ENCODE measurements around the gene LILRB4. TPM values are rescaled to one million over a fixed set of nuclear protein-coding genes. Genes with fewer than 3 reads are reported as not detected.

The LILRB4 gene
- not detected for polyA plus RNA-seq (2012; ENCODE audit: insufficient read length, low read depth)

GRCh38 chr19:54662730-54663129 is at the start of gene LILRB4:
Gene LILRB4 (plus strand): TSS chr19:54662985. CDS start chr19:54663034, 49 bp downstream.
- no peak for TF ChIP-seq SIN3A (IDR thresholded peaks at IDR 0.05; ENCODE audit: borderline replicate concordance, insufficient read depth, low read length)
- TF ChIP-seq TAF1 (IDR thresholded peaks at IDR 0.05; ENCODE audit: borderline replicate concordance, insufficient read depth, low read length), result no peak
- no peak for TF ChIP-seq POLR2AphosphoS5 (IDR thresholded peaks at IDR 0.05; ENCODE audit: low read depth, low read length)
- no peak for TF ChIP-seq REST (IDR thresholded peaks at IDR 0.05; ENCODE audit: insufficient read depth in 1 of 2, low read depth in 2 of 2, low read length in 2 of 2)
- TF ChIP-seq FOXP2 (optimal IDR thresholded peaks at IDR 0.05; ENCODE audit: borderline replicate concordance, extremely low read depth, extremely low read length, insufficient read depth), result no peak

GRCh38 chr19:54614726-54615125 is 48.1 kb upstream of the LILRB4 start:
- no peak for TF ChIP-seq POLR2AphosphoS5 (IDR thresholded peaks at IDR 0.05; ENCODE audit: low read depth, low read length)
- no peak for TF ChIP-seq SIN3A (IDR thresholded peaks at IDR 0.05; ENCODE audit: borderline replicate concordance, insufficient read depth, low read length)
- no peak for TF ChIP-seq FOXP2 (optimal IDR thresholded peaks at IDR 0.05; ENCODE audit: borderline replicate concordance, extremely low read depth, extremely low read length, insufficient read depth)
- no peak for TF ChIP-seq TAF1 (IDR thresholded peaks at IDR 0.05; ENCODE audit: borderline replicate concordance, insufficient read depth, low read length)
- no peak for TF ChIP-seq REST (IDR thresholded peaks at IDR 0.05; ENCODE audit: insufficient read depth in 1 of 2, low read depth in 2 of 2, low read length in 2 of 2)

GRCh38 chr19:54616057-54616456 is 46.7 kb upstream of the LILRB4 start:
- no peak for TF ChIP-seq POLR2AphosphoS5 (IDR thresholded peaks at IDR 0.05; ENCODE audit: low read depth, low read length)
- TF ChIP-seq TAF1 (IDR thresholded peaks at IDR 0.05; ENCODE audit: borderline replicate concordance, insufficient read depth, low read length), result no peak
- no peak for TF ChIP-seq FOXP2 (optimal IDR thresholded peaks at IDR 0.05; ENCODE audit: borderline replicate concordance, extremely low read depth, extremely low read length, insufficient read depth)
- TF ChIP-seq REST (IDR thresholded peaks at IDR 0.05; ENCODE audit: insufficient read depth in 1 of 2, low read depth in 2 of 2, low read length in 2 of 2), result no peak
- TF ChIP-seq SIN3A (IDR thresholded peaks at IDR 0.05; ENCODE audit: borderline replicate concordance, insufficient read depth, low read length), result no peak

- no peak for TF ChIP-seq TAF1 (IDR thresholded peaks at IDR 0.05; ENCODE audit: borderline replicate concordance, insufficient read depth, low read length)
- no peak for TF ChIP-seq FOXP2 (optimal IDR thresholded peaks at IDR 0.05; ENCODE audit: borderline replicate concordance, extremely low read depth, extremely low read length, insufficient read depth)
- TF ChIP-seq POLR2AphosphoS5 (IDR thresholded peaks at IDR 0.05; ENCODE audit: low read depth, low read length), result no peak
- no peak for TF ChIP-seq REST (IDR thresholded peaks at IDR 0.05; ENCODE audit: insufficient read depth in 1 of 2, low read depth in 2 of 2, low read length in 2 of 2)
- no peak for TF ChIP-seq SIN3A (IDR thresholded peaks at IDR 0.05; ENCODE audit: borderline replicate concordance, insufficient read depth, low read length)
Measured at GRCh38 chr19:54616821-54617560, 45.8 kb upstream of the LILRB4 start.

All from PFSK-1 (cell line).